Mononuclear cell (primary cell): ENCODE measurements around the gene PHACTR2. TPM values are rescaled to one million over a fixed set of nuclear protein-coding genes. Genes with fewer than 3 reads are reported as not detected.

ENCODE experiments used
- H3K27me3 ChIP-seq: 2 replicates; pipeline ENCODE4 v1.6.0; 2011; ENCODE audit warnings: low read length, control low read depth; ENCODE audit not compliant: insufficient read depth
- H3K4me1 ChIP-seq: 2 replicates; pipeline ENCODE4 v1.5.1; 2011; ENCODE audit warnings: mild to moderate bottlenecking, low read length, control low read depth; ENCODE audit not compliant: insufficient read depth
- H3K4me3 ChIP-seq: 2 replicates; pipeline ENCODE4 v1.5.1; 2011; ENCODE audit warnings: mild to moderate bottlenecking, low read length, moderate library complexity
- H3K9me3 ChIP-seq: 2 replicates; pipeline ENCODE4 v1.5.1; 2011; ENCODE audit warnings: low read depth, mild to moderate bottlenecking, control low read depth, low read length
- total RNA-seq: library from RNA; depleted of rRNA; stranded (reverse); fragments of >200 nt; gene quantifications from one replicate; pipeline ENCODE4 v1.2.3, GENCODE V29; 2012

The PHACTR2 gene
- total RNA-seq, 1 donor = 30.0 TPM

DNA sequence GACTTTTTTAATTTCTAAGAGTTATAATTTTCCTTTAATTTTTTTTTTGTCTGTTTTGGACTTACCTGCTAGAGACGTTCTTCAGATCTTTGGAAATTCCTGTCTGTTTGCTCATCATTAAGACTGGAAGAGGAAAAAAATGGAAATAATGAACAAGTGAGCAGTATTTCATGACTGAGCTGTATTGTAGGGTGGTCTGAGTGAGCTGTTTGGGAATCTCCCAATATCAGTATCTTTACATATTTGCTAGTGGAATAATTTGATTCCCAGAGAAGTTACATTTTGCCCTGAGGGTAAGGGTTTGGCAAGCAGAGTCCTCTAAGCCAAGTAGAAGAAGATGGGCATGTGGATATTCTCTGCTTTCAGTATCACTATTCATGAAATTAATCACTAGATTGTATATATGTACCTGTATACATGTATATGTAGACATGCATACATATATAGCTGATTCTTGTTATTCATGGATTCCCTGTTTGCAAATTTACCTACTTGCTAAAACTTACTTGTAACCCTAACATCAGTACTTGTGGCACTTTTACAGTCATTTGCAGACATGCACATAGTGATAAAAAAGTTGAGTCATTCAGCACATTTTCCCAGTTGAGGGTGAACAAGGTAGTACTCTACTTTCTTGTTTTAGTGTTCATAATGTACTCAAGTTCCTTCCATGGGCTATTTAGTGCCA lies 200.0 kb downstream of the PHACTR2 start:
- H3K4me1 ChIP-seq = no peaks in the 10 kb centered on the region
- H3K4me3 ChIP-seq = no peak overlapping the region
- no peaks in the 10 kb centered on the region for H3K27me3 ChIP-seq
- H3K9me3 ChIP-seq = no peaks in the 10 kb centered on the region

DNA sequence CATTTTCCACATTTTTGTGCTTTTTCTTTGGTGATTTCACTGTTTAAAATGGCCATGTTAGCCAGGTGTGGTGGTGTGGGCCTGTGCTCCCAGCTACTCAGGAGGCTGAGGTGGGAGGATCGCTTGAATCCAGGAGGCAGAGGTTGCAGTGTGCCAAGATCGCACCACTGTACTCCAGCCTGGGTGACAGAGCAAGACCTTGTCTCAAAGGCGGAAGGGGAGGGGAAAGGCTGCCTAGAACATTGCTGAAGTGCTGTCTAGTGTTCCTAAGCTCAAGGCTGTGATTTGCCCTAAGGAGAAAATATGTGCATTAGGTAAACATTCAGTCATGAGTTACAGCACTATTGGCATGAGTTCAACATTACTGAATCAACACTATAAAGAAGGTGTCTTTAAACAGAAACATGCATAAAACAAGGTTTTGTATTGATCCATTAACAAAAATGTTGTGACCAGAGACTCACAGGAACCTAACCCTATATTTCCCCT lies 200.6 kb downstream of the PHACTR2 start:
- Histone ChIP-seq H3K27me3 (no peaks in the 10 kb centered on the region), H3K4me3 (no peak overlapping the region), H3K4me1 (no peaks in the 10 kb centered on the region), H3K9me3 (no peaks in the 10 kb centered on the region)

GRCh38 chr6:143880412-143880811 lies 202.6 kb downstream of the PHACTR2 start:
- Histone ChIP-seq H3K27me3 (no peaks in the 10 kb centered on the region), H3K9me3 (no peaks in the 10 kb centered on the region), H3K4me3 (no peak overlapping the region), H3K4me1 (no peaks in the 10 kb centered on the region)

Other genes with a start within 250 kb of the PHACTR2 start
- gene ADAT2, start 227.3 kb upstream of the PHACTR2 start, total RNA-seq = 8.1 TPM
- 10.5 TPM for gene PEX3, start 227.2 kb upstream of the PHACTR2 start, total RNA-seq
- gene FUCA2, start 166.2 kb upstream of the PHACTR2 start, total RNA-seq = 20.3 TPM
- gene LTV1, start 165.4 kb downstream of the PHACTR2 start, total RNA-seq = 18.8 TPM
- not detected for gene ZC2HC1B, start 186.5 kb downstream of the PHACTR2 start, total RNA-seq